ENCODE data around the gene SLC48A1. TPM values are rescaled to one million over a fixed set of nuclear protein-coding genes. Genes with fewer than 3 reads are reported as not detected.

Gene SLC48A1
- total RNA-seq, 1 experiment from 2014 or later = 20.0 TPM

DNA sequence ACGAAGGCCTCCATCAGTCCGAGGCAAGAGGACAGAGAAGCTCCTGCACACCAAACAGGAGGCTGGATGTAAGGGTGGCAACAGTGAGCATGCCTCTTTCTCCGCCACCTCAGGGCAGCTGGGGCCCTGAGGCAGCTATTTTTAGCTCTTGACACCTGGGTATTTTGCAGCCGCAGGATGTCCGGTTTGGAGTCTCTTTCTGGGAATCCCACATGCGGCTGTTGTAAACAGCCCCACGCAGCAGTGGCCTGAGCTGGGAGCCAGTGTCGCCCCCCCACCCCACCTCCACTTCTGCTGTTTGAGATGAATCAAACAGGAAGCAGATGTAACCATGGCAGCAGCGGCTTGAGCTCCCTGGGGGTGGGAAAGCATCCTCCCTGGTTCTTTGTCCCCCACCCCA lies 35.0 kb downstream of the SLC48A1 start:
- H3K36me3 ChIP-seq (ENCODE audit: control insufficient read depth in 1 of 2, insufficient read depth in 2 of 2, low read length in 2 of 2) = no peaks in the 10 kb centered on the region
- ChIA-PET RAD21 (ENCODE audit: low non-redundant PET in 1 of 2, low total read pairs in 2 of 2, uncharacterized antibody in 2 of 2, unreplicated experiment in 2 of 2) (no interaction called here), CTCF (interaction anchor here (1.1 to 2.0 kb wide), 2 partner anchors 30 to 41 kb away, joined by 3 to 14 read pairs; no protein-coding TSS in a partner anchor), POLR2A (no interaction called here)
- peaks cover 29 to 54% of the 10 kb centered on the region in 2 experiments for H3K4me1 ChIP-seq (ENCODE audit: control insufficient read depth in 1 of 2, insufficient read depth in 2 of 2, low read length in 2 of 2)
- H3K79me2 ChIP-seq (ENCODE audit: insufficient read depth, low read length) = peaks cover 72% of the 10 kb centered on the region
- ATAC-seq (no peak), DNase-seq (ENCODE audit: low read depth, low spot score) (no peak)
- H3K4me2 ChIP-seq (ENCODE audit: low read length) = 0 out of 2 replicates have a peak overlapping the region, but pooled peaks have one; percentile 32
- no peak overlapping the region for H3K9ac ChIP-seq (ENCODE audit: low read length)
- no peaks in the 10 kb centered on the region for H4K20me1 ChIP-seq (ENCODE audit: insufficient read depth)
- TF ChIP-seq EZH2phosphoT487 (IDR thresholded peaks at IDR 0.05; ENCODE audit: borderline replicate concordance) = no peak
- no peak for TF ChIP-seq EZH2 (IDR thresholded peaks at IDR 0.05)
- TF ChIP-seq, protein P1, sequence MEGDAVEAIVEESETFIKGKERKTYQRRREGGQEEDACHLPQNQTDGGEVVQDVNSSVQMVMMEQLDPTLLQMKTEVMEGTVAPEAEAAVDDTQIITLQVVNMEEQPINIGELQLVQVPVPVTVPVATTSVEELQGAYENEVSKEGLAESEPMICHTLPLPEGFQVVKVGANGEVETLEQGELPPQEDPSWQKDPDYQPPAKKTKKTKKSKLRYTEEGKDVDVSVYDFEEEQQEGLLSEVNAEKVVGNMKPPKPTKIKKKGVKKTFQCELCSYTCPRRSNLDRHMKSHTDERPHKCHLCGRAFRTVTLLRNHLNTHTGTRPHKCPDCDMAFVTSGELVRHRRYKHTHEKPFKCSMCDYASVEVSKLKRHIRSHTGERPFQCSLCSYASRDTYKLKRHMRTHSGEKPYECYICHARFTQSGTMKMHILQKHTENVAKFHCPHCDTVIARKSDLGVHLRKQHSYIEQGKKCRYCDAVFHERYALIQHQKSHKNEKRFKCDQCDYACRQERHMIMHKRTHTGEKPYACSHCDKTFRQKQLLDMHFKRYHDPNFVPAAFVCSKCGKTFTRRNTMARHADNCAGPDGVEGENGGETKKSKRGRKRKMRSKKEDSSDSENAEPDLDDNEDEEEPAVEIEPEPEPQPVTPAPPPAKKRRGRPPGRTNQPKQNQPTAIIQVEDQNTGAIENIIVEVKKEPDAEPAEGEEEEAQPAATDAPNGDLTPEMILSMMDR (IDR thresholded peaks at IDR 0.05 in 2 of 3, conservative IDR thresholded peaks at IDR 0.05 in 1 of 3; ENCODE audit: borderline replicate concordance in 1 of 3, insufficient read depth in 1 of 3, low read depth in 2 of 3, low read length in 2 of 3) = no peak
- TF ChIP-seq ZFX (IDR thresholded peaks at IDR 0.05) = no peak
- no peak for TF ChIP-seq CEBPB (IDR thresholded peaks at IDR 0.05; ENCODE audit: low read depth)
- no peak for TF ChIP-seq CBX3 (IDR thresholded peaks at IDR 0.05; ENCODE audit: low read depth)
- TF ChIP-seq, protein P2, sequence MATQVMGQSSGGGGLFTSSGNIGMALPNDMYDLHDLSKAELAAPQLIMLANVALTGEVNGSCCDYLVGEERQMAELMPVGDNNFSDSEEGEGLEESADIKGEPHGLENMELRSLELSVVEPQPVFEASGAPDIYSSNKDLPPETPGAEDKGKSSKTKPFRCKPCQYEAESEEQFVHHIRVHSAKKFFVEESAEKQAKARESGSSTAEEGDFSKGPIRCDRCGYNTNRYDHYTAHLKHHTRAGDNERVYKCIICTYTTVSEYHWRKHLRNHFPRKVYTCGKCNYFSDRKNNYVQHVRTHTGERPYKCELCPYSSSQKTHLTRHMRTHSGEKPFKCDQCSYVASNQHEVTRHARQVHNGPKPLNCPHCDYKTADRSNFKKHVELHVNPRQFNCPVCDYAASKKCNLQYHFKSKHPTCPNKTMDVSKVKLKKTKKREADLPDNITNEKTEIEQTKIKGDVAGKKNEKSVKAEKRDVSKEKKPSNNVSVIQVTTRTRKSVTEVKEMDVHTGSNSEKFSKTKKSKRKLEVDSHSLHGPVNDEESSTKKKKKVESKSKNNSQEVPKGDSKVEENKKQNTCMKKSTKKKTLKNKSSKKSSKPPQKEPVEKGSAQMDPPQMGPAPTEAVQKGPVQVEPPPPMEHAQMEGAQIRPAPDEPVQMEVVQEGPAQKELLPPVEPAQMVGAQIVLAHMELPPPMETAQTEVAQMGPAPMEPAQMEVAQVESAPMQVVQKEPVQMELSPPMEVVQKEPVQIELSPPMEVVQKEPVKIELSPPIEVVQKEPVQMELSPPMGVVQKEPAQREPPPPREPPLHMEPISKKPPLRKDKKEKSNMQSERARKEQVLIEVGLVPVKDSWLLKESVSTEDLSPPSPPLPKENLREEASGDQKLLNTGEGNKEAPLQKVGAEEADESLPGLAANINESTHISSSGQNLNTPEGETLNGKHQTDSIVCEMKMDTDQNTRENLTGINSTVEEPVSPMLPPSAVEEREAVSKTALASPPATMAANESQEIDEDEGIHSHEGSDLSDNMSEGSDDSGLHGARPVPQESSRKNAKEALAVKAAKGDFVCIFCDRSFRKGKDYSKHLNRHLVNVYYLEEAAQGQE (IDR thresholded peaks at IDR 0.05; ENCODE audit: low read depth) = no peak
- TF ChIP-seq TCF7L2 (IDR thresholded peaks at IDR 0.05; ENCODE audit: borderline replicate concordance, extremely low read depth, insufficient read depth, insufficient read length) = no peak
- TF ChIP-seq, protein P3, sequence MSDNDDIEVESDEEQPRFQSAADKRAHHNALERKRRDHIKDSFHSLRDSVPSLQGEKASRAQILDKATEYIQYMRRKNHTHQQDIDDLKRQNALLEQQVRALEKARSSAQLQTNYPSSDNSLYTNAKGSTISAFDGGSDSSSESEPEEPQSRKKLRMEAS (IDR thresholded peaks at IDR 0.05) = no peak
- no peak for TF ChIP-seq ZNF274 (IDR thresholded peaks at IDR 0.05; ENCODE audit: low read depth, low read length)
- H3K27ac ChIP-seq (ENCODE audit: low read depth, low read length) = no peak overlapping the region
- BruUV-seq (replicated peaks) = no TSS peak
- H2AFZ ChIP-seq (ENCODE audit: low read depth, low read length, poor library complexity, severe bottlenecking) = no peak overlapping the region
- no peaks in the 10 kb centered on the region for H3K27me3 ChIP-seq (ENCODE audit: insufficient read depth, low read length)
- intact Hi-C loops (cut with micrococcal nuclease) = no loop called here
- no peaks in the 10 kb centered on the region for H3K9me3 ChIP-seq (ENCODE audit: control insufficient read depth in 1 of 2, insufficient read depth in 1 of 2, low read depth in 1 of 2, low read length in 2 of 2)
- no peaks in the 10 kb centered on the region for H3K9me2 ChIP-seq (ENCODE audit: insufficient read depth)
- no peak overlapping the region for H3K4me3 ChIP-seq (replicated peaks in 1 of 2; ENCODE audit: low read depth in 1 of 2, low read length in 2 of 2)
